Left cardiac atrium (tissue), 4 donors: Measurements from ENCODE around the gene MAP2K3. TPM values are rescaled to one million over a fixed set of nuclear protein-coding genes. Genes with fewer than 3 reads are reported as not detected.
A peak's percentile ranks its signal among the peaks of the same experiment; 100 is the strongest.

ENCODE experiments used
- ATAC-seq, 2 donors: fragments of 200-7000 bp; cut with Tn5 transposase; one replicate each; pipeline ENCODE4 v1.9.1; 2020; ENCODE audit warnings: mild to moderate bottlenecking in 2 of 2, moderate library complexity in 2 of 2
- DNase-seq: peaks from one replicate; pipeline ENCODE4 v3.0.0-alpha.2; 2020
- intact Hi-C, 2 donors: fragments of 100-400 bp; cut with DNase I; formaldehyde crosslinking; loops; one replicate each; pipeline versions ENCODE4 v1.14.1 to v1.15.1; 2022 to 2023
- long read RNA-seq: library from polyadenylated mRNA; unstranded; transcript quantifications from one replicate; pipeline ENCODE4 v2.0.0, GENCODE V29; 2021
- total RNA-seq, 2 donors: library from RNA; stranded (reverse); fragmentation: NEBNext Ultra II Directional; extraction: Animal tissue kit (Norgen Biotek cat#: 25700); gene quantifications; one replicate each; pipeline ENCODE4 v1.2.1, GENCODE V29; 2021
- donor health status: DM: no; HTN: yes; CAD: no.
- donor health status: DM: no; HTN: yes; CAD: no; lungs with severe emphysema.
- donor health status: DM: yes; HTN: yes; CAD: no.
- donor health status: Dilated cardiomyopathy.

MAP2K3 gene
- total RNA-seq, result 10 to 100 TPM; 38.9 to 64.7 TPM
- long read RNA-seq, transcript MAP2K3-202 (12 exons, 2,303 nt), result major isoform, 80 of 91 reads
- long read RNA-seq, partial matches to known transcripts, result 4 of 91 reads
- long read RNA-seq, other reads (novel, unspliced or antisense), result 2 of 91 reads

- intact Hi-C loops, result no loop called here
- DNase-seq, result peak; percentile 99
- ATAC-seq, result peak; percentile 82 to 83
These were observed at the start of gene MAP2K3 for GRCh38 chr17:21284319-21285163. MAP2K3 (plus strand) TSS chr17:21284711; CDS start chr17:21284921, 210 bp downstream.

- DNase-seq (no peak), ATAC-seq (no peak)
- intact Hi-C loops, result no loop called here
These were observed 48.6 kb upstream of the MAP2K3 start for GRCh38 chr17:21235921-21236320.

DNA sequence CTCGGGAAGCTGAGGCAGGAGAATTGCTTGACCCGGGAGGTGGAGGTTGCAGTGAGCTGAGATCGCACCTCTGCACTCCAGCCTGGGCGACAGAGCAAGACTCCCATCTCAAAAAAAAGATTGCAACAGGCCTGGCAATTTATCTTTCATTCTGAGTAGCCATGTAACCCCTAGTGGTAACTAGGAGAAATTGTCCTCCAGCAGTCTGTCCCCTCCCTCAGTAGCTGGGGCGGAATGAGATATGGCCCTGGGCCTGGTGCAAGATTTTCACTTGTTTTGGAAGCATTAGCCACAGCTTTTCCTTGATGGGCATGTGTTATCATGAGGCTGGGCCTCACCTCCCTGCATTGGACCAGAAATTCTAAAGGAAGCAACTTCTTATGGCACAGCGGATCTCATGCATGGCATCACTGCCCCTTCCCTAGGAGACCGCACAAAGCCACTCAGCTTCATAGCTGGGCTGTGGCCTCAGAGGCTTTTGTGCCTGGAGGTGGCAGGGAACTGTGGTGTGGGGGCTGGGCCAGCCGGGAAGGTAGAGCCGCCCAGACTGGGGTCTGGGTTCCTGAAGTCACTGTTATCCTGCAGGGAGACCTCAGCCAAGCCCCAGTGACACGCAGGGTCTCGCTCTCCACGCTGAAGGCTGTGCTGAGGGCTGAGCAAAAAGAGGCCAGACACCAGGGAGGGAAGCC lies 44.7 kb upstream of the MAP2K3 start:
- no peak for ATAC-seq
- DNase-seq, result no peak
- intact Hi-C loops, result no loop called here

DNA sequence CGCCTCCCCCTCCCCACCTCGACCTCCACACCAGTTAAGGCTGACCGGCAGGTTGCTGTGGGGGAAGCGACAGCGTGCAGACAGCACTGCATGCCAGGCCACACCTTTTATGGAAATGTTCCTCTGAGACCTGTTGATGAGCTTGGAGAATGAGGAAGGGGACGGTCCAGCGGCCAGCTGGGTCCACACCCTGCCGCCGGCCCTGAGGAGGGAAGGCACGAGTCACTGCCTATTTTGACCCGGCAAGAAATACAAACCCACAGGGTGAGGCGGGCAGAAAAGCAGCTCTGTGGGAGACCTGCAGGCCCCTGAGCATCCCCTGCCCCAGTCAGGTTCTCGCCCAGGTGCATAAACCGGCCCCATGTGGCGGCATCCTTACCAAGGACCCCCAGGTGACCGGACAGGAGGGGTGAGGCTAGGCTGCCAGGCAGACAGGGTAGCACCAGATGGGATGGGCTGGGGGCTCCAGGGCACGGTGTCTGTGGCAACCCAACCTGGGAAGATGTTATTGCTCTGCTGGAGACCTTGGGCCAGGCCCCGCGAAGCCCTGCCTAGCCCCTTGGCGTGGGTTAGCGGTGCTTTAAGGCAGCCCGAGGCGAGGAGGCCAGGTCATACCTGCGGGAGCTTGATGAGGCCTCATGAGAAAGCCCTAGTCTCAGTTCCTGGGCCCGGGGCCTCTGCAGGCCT lies 44.0 kb upstream of the MAP2K3 start:
- no peak for ATAC-seq
- intact Hi-C loops, result no loop called here
- no peak for DNase-seq

GRCh38 chr17:21241564-21241963 lies 42.9 kb upstream of the MAP2K3 start:
- DNase-seq, result no peak
- intact Hi-C loops, result no loop called here
- ATAC-seq, result no peak

DNA sequence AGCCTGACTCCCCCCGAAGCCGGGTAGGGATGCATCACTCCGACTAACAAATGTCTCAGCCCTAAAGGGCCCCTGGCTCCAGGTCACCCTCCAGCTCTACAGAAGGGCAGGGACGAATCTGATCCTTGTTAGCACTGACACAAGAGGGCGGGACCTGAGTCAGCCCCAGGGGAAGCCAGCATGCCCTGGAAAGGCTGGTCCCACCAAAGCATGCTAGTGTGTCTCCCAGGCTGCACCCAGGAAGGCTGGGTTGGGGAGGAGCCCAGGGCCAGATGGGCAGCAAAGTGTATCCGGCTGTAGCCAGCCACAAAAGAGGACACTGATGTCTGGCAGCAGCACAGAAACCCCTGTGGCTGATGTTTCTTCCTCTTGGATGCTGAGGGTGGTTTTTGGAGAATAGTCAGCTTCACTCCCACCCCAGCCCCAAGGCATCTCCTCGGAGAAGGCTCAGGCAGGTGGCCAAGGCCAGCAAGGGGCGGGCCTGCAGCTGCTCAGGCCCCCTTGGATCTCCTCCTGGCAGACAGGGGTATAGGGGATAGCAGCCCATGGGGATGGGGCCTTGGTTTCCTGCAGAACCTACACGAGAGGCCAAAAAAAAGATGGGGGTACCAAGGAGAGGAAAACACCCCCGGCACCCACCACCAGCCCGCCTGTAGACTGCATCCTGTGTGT lies 42.3 kb upstream of the MAP2K3 start:
- DNase-seq, result no peak

GRCh38 chr17:21242780-21243515 lies 41.6 kb upstream of the MAP2K3 start:
- ATAC-seq, result peak; percentile 50 to 52
- intact Hi-C loops, result no loop called here
- DNase-seq, result peak; percentile 25

More for the DNA sequence above, 42.3 kb upstream of the MAP2K3 start:
- intact Hi-C loops, result no loop called here
- no peak for ATAC-seq

DNA sequence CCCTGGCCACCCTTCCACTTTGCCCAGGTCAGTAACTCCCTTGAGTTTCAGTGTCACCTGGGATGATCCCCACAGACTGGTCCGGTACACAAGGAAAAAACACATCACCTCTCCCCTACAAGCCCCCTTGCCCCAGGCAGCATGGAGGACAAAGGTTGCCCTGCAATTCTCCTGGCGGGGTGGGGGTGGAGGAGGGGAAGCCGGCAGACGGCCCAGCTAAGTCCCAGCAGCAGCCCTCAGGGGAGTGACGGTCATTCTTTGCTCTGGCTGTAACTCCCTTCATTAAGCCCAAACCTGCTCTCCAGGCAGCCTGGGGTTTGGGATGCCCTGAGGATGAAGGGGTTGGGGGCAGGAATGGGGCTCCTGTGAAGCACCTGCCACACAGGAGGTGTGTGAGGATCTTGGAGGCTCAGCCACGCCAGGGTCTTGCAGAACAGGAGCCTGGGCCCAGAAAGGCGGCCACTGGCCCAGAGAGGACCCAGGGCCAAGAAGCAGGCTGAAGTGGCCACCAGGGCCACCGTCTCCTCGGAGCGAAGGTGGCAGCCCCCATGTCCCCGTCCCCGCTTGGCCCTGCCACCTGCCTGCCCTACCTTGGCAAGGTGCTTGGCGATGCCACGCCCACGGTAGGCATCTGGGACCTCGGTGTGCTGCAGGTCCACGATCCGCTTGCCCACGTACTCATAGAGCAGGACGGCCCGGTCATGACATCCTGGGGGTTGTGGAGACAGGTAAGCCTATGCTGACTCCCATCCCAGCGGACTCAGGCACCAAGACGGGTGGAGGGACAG lies 40.8 kb upstream of the MAP2K3 start:
- DNase-seq (no peak), ATAC-seq (no peak)
- intact Hi-C loops, result no loop called here

GRCh38 chr17:21245639-21246084 lies 38.8 kb upstream of the MAP2K3 start:
- intact Hi-C loops, result no loop called here
- peak; percentile 3 to 36 for ATAC-seq
- no peak for DNase-seq

DNA sequence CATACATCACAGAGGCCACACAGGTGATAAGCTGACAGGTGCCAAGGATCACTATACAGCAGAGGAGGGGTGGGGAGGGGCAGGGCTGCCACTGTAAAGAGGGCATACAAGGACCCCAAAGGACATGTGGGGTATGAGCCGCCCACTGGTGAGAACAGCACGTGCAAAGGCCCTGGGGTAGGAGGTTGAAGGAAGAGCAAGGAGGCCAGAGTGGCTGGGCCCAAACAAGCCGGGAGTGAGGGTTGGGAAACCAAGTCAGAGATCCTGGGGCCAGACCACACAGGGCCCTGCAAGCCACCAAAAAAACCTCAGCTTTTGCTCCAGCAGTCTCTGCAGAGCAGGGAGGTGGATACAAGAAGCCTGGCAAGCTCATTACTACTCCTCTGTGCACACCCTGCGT lies 37.8 kb upstream of the MAP2K3 start:
- no peak for DNase-seq
- intact Hi-C loops, result no loop called here
- no peak for ATAC-seq

GRCh38 chr17:21247552-21248258 lies 36.8 kb upstream of the MAP2K3 start:
- DNase-seq (no peak), ATAC-seq (no peak)
- intact Hi-C loops, result no loop called here

- ATAC-seq (peak in 1 of 2 donors; percentile 20), DNase-seq (no peak)
- intact Hi-C loops, result no loop called here
These were observed 36.0 kb upstream of the MAP2K3 start for GRCh38 chr17:21248500-21248899.

- no peak for DNase-seq
- ATAC-seq, result no peak
- intact Hi-C loops, result no loop called here
These were observed 35.3 kb upstream of the MAP2K3 start for GRCh38 chr17:21249086-21249795.

DNA sequence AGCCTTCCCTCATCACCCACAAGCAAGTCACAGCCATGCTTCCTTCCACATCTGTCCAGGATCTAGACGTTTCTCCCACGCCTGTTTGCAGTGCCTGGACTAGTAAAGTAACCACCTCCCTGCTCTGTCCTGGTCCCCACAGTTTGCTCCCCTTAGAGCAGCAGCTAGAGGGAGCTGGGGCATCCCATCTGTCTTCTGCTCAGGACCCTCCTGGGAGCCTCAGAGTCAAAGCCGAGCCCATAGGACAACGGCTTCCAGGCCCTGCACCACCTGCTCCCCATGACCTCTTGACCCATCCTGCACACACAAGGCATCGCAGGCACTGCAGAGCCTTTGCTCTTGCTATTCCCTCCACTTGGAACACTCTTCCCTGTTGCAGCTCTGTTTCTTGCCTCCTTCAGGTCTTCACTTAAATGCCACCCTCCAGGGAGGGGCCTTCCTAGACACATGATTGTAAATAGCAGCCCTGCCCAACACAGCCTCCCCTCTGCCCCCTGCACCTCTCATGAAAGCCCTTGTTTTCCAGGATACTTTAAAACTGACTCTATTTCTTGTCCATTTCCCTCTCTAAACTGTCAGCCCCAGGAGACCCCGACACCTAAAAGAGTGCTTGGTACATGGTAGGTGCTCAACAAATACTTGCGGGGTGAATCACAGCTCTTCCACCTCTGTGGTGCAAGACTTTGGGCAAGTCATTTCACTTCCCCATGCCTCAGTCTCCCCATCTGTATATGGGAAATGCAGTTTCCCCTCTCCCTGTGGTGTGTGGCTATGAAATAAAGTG lies 34.4 kb upstream of the MAP2K3 start:
- ATAC-seq (no peak), DNase-seq (no peak)
- intact Hi-C loops, result no loop called here

GRCh38 chr17:21250854-21251253 lies 33.7 kb upstream of the MAP2K3 start:
- intact Hi-C loops, result no loop called here
- DNase-seq, result no peak
- peak; percentile 16 to 48 for ATAC-seq
